HG02884 (cell line): ENCODE data around the gene CBR4.
"Not testable (repeated sequence)": the region's sequence is repeated elsewhere in the genome, so short reads cannot be mapped to it uniquely, and the experiment has no call there.

Experiments used
- ATAC-seq: cut with Tn5 transposase; IDR thresholded peaks from one replicate; pipeline ENCODE4 v1.9.1; 2021; ENCODE audit warnings: mild to moderate bottlenecking, moderate library complexity; ENCODE audit not compliant: unreplicated experiment

CBR4 gene

GRCh38 chr4:169035871-169036620, 26.0 kb upstream of the CBR4 start:
- ATAC-seq = not testable (repeated sequence)

- no peak for ATAC-seq
Measured at GRCh38 chr4:169033660-169034059, 23.6 kb upstream of the CBR4 start.

DNA sequence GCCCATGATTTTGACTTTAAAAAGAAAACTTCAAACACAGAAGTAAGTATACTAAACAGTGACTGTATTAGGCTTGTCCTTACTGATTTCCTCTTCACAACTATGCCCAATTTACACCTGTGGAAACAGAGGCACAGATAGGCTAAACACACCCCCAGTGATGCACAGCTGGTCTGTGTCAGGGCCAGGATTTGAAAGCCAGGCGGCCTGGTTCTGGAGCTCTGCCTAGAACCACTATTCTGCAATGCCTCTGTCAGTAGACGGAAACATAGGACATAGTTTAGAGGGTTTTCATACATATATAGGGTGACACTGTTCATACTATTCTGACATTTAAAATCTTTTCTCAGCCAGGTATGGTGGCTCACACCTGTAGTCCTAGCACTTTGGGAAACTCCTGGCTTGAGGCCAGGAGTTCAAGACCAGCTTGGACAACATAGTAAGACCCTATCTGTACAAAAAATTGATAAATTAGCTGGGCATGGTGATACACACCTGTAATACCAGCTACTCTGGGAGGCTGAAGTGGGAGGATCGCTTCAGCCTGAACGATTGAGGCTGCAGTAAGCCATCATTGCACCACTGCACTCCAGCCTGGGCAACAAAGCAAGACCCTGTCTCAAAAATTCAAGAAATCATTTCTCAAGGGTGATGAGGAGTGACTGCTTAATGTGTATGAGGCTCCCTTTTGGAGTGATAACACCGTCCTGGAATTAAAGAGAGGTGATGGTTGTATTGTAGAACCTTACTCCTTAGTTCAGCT, 23.0 kb upstream of the CBR4 start:
- ATAC-seq = no peak

GRCh38 chr4:169032194-169032593, 22.1 kb upstream of the CBR4 start:
- ATAC-seq = no peak

DNA sequence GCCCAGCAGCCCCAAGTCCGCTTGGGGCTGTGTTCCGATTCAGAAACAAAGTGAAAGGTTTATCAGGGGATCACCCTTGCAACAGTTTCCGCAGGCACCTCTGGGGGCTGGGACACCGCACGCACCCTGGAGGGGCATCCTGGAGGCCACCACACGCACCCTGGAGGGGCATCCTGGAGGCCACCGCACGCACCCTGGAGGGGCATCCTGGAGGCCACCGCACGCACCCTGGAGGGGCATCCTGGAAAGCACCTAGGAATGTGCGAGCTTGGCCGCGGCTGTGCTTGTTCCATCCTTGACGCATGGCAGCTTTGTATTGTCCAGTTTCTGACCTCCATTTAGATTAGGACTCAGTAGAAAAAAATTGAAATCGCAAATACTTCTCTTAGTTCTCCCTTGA, 21.3 kb upstream of the CBR4 start:
- ATAC-seq = no peak

DNA sequence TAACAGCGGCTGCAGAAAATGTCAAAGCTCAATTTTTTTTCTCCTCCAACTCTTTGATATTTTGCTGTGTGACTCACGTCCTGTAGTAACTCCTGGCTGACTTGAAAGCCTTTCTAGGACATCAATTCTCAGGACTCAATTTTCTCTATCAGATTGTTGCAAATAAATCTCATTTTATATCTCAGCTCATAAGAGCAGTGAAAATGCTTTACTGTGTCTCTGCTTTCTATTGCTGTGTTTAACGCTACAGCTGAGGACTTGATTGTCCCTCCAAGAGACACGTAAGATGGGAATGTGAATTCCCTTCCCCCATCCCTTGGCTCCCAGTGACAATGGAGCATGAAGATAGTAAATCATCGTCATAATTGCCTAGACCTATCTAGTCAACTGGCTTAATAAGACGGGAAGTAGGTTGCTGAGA, 20.5 kb upstream of the CBR4 start:
- ATAC-seq = no peak

DNA sequence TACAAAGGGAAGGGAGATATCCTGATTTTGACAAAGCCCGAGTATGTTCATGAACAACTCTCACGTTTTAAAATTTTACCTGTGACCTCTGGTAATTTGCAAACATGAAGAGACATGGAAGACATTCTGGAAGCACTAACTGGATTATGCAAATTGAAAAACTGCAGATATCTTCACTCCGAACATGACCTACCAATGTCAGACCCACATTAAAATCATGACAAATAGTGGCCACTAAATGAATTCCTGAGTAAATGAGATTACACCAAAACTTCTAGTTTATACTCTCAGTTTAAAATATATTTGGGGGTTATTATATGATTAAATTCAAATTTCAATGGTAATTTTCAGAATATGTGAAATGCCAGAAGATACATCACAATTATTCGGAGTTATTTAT, 19.9 kb upstream of the CBR4 start:
- ATAC-seq = no peak

DNA sequence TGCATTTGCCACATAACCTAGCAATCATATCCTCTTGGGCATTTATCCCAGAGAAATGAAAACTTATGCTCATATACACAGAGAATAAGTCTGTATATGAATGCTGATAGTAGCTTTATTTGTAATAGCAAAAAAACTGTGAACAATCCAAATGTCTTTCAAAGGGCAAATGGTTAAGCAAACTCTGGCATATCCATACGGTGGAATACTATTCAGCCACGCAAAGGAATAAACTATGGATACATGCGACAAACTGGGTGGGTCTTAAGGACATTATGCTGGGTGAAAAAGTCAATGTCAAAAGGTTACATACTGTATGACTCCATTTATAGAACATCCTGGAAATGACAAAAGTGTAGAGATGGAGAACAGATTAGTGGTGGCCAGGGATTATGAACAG, 17.6 kb upstream of the CBR4 start:
- no peak for ATAC-seq

DNA sequence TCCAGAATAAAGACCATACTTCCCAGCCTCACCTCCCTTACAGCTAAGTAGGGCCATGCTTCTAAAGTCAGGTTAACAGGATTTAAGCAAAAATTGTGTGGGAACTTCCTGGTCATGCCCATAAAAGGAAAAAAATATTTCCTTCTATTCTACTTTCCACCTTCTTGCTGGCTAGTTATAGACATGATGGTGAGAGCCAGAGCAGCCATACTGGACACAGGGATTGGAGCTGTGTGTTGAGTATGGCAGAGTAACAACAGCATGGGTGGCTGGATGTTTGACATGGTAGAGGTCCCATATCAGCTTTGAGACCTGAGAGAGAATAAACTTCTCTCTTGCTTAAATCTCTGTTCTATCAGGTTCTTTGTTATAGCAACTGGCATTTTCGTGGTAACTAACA, 15.1 kb upstream of the CBR4 start:
- no peak for ATAC-seq

GRCh38 chr4:169024762-169025161, 14.7 kb upstream of the CBR4 start:
- peak; percentile 92 for ATAC-seq

GRCh38 chr4:169018406-169018805, 8.4 kb upstream of the CBR4 start:
- ATAC-seq = no peak

GRCh38 chr4:169017971-169018370, 7.9 kb upstream of the CBR4 start:
- no peak for ATAC-seq

- no peak for ATAC-seq
Measured at GRCh38 chr4:169015186-169015623, 5.2 kb upstream of the CBR4 start.

GRCh38 chr4:169014586-169014985, 4.5 kb upstream of the CBR4 start:
- ATAC-seq = no peak

GRCh38 chr4:169013396-169013795, 3.3 kb upstream of the CBR4 start:
- no peak for ATAC-seq

- ATAC-seq = no peak
Measured at GRCh38 chr4:169012049-169012448, 2.0 kb upstream of the CBR4 start.

- ATAC-seq = peak; percentile 30
Measured at GRCh38 chr4:169009286-169010124, 550 bp downstream of the CBR4 start.

DNA sequence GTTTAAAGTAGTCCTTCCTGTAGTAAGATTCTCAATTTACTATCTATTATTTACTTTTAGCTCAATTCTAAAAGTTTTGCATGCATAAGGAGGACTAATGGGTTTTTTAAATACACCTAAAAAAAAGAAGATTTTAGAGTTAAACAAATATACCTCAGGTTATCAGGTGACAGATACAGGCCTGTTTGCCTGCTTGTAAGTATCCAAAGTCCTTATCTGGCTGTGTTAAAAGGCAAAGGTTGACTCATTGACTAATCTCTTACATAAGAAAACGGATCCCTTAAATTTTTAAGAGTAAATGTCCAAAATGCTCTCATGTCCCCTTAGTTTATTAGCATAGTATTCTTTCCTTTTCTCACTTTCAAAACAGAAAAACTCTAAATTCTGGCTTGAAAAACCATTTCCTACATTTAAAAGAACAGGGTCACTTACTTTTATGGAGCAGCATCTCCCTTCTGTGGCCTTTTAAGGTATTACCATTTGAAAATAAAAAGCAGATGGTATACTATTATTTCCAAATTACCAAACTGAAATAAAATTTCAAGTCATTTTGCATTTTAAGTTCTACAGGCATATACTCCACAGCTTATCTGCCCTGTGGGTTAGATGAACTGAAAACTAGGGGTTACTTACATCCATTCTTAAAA, 4.5 kb downstream of the CBR4 start:
- no peak for ATAC-seq

GRCh38 chr4:169000315-169000714, 9.7 kb downstream of the CBR4 start:
- no peak for ATAC-seq

- ATAC-seq = no peak
Measured at GRCh38 chr4:168999809-169000208, 10.2 kb downstream of the CBR4 start.

DNA sequence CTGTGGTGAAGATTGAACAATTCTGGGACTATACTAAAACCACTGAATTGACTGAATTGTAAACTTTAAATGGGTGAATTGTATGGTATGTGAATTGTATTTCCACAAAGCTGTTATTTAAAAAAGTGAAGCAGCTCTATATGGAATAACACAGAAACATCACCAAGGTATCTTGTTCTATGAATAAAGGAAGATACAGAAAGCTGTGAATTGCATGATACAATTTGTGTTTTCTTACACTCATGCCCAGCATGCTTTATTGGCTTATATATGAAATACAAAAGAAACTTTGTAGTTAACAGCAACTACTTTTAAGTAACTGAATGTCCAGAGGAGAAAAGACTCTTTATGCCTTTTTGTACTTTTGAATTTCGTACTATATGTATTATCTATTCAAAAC, 11.5 kb downstream of the CBR4 start:
- no peak for ATAC-seq
